ENCODE measurements around the gene PTGFRN.

GRCh38 chr1:116997636-116998035, 87.9 kb downstream of the PTGFRN start:
- no peak for TF ChIP-seq ZFP3 (CRISPR knock-in tag; IDR thresholded peaks at IDR 0.05)
- TF ChIP-seq ISL1 (CRISPR knock-in tag; IDR thresholded peaks at IDR 0.05): no peak
- no peak for TF ChIP-seq BACH2 (CRISPR knock-in tag; IDR thresholded peaks at IDR 0.05; ENCODE audit: borderline replicate concordance)
- no peak for TF ChIP-seq ZNF8 (CRISPR knock-in tag; IDR thresholded peaks at IDR 0.05)
- no peak for TF ChIP-seq ZC3H10 (CRISPR knock-in tag; IDR thresholded peaks at IDR 0.05)
- TF ChIP-seq ARNTL (CRISPR knock-in tag; IDR thresholded peaks at IDR 0.05; ENCODE audit: borderline replicate concordance, low read depth): no peak
- no peak for TF ChIP-seq TSHZ2 (CRISPR knock-in tag; IDR thresholded peaks at IDR 0.05)
- no peak for TF ChIP-seq ZNF70 (CRISPR knock-in tag; IDR thresholded peaks at IDR 0.05)
- no peak for TF ChIP-seq SNAI2 (CRISPR knock-in tag; IDR thresholded peaks at IDR 0.05)
- TF ChIP-seq RARB (CRISPR knock-in tag; IDR thresholded peaks at IDR 0.05): no peak
- no peak for TF ChIP-seq PATZ1 (CRISPR knock-in tag; IDR thresholded peaks at IDR 0.05; ENCODE audit: borderline replicate concordance)
- TF ChIP-seq CREB5 (CRISPR knock-in tag; IDR thresholded peaks at IDR 0.05; ENCODE audit: low read depth): no peak
- TF ChIP-seq CSDC2 (CRISPR knock-in tag; IDR thresholded peaks at IDR 0.05): no peak
- TF ChIP-seq OSR1 (CRISPR knock-in tag; IDR thresholded peaks at IDR 0.05): no peak
